ENCODE data around the gene LCE5A.
"Not testable (repeated sequence)": the region's sequence is repeated elsewhere in the genome, so short reads cannot be mapped to it uniquely, and the experiment has no call there.

LCE5A gene

GRCh38 chr1:152517237-152517811, 6.7 kb downstream of the LCE5A start:
- DNase-seq = no peak

- no peak for DNase-seq
Measured at GRCh38 chr1:152519851-152520250, 9.2 kb downstream of the LCE5A start.

- no peak for DNase-seq
Measured at GRCh38 chr1:152520561-152521090, 10.0 kb downstream of the LCE5A start.

DNA sequence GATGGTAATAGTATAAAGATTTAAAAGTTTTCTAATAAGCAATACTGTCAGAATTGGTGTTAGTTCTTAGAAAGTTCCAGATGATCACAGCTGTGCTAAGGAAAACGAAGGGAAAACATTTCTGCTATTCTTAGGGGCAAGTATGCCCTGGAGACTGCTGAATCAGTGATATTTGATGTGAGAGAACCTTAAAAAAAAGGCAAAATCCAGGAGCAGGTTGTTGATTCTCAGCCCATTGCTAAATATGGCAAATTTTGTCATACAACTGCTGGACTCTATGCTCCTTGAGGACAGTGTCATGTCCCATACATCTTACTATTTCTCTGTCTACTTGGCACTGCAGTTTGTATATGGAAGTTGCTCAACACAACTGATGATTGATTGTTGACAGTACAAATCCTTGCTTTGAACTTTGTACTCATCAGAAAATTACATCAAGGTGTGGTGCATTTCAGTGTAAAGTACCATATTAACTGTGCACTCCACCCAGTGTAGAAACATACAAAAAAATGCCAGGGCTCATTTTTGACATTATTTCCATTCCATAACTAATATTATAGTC, 14.6 kb downstream of the LCE5A start:
- DNase-seq = no peak

GRCh38 chr1:152533327-152533938, 22.8 kb downstream of the LCE5A start:
- no peak for DNase-seq

GRCh38 chr1:152535774-152536173, 25.2 kb downstream of the LCE5A start:
- DNase-seq = no peak

DNA sequence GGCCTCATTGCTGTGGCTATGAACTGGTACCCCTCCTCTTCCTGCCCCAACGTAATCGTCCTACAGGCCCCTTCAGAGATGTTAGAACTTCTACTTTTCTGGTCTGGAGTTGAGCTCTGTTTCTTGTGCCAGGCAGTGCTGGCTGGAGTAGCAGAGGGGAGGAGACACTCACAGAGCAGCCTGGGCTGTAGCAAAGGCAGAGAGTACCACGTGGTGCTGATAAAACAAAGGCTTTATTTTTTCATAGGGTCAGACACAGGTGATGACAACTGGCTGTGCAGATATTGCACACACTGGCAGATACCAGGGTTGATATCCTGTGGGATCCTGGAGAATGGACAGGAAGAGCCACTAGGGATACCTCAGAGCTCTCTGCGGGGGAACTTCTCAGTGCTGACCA, 26.9 kb downstream of the LCE5A start:
- DNase-seq = no peak

DNA sequence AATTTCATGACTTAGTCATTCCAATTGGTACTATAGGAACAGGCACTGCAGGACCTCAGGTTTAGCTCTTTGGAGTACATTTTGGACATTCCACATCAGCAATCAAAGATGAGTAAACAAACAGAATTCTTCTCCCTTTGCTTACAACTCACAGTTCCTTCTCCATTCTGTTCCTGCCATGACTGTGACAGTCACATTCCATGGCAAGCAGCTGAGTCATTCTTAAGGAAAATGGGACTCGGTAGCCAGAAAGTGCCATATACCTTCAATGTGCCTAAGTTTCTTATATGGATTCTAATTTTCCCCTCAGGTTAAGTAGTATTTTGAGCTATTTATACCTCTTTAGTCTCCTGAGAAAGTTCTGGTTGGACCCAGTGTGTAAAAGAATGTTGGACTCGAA, 29.3 kb downstream of the LCE5A start:
- no peak for DNase-seq

DNA sequence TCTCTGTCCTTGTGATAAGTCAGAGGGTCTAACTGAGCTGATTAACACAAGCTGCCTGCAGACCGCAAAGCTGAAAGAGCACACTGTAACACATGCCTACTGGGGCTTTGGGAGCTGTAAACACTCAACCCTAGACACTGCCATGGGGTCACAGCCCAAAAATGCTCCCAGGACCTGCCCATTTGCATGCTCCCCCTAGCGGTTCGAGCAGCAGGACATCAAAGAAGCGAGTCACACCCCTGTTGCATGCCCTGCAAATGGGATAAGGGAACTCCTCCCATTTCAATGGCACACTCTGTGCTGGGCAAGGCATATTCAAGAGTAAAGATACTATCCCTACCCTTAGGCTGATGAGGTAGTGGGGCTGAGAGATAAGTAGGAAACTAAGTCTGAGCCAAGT, 33.2 kb downstream of the LCE5A start:
- DNase-seq = no peak

DNA sequence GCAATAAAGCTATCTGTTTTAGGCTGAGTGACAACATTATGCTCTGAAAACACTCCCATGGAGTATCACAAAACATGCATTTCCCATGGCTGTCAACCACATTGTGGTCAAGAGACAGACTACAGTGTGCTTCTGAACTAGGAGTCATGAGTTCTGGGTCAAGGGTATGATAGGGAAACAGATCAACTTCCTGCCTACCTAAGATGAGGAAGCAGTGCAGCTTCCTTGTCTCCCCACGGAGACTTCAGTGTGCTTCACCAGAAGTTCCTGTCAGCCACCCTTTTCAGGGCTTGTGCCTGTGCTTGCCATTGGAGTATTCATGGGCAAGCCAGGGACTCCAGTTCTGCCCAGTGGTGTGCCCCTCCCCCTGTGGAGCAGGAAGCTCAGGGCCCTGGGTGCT, 36.1 kb downstream of the LCE5A start:
- DNase-seq = no peak

DNA sequence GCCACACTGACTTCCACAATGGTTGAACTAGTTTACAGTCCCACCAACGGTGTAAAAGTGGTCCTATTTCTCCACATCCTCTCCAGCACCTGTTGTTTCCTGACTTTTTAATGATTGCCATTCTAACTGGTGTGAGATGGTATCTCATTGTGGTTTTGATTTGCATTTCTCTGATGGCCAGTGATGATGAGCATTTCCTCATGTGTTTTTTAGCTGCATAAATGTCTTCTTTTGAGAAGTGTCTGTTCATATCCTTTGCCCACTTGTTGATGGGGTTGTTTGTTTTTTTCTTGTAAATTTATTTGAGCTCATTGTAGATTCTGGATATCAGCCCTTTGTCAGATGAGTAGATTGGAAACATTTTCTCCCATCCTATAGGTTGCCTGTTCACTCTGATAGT, 37.8 kb downstream of the LCE5A start:
- not testable (repeated sequence) for DNase-seq
